Nephron (organoid): ENCODE results near the gene PRUNE2.

Experiments
- H3K27ac Mint-ChIP-seq, 3 experiments: 2 replicates each; pipeline ENCODE4 v1.8.0; 2020; ENCODE audit warnings: mixed read lengths in 3 of 3, mild to moderate bottlenecking in 2 of 3, moderate library complexity in 1 of 3
- H3K27me3 Mint-ChIP-seq: 2 replicates; pipeline ENCODE4 v1.8.0; 2021; ENCODE audit warnings: low read depth, mild to moderate bottlenecking, moderate library complexity, mixed read lengths
- H3K36me3 Mint-ChIP-seq: 2 replicates; pipeline ENCODE4 v1.8.0; 2020; ENCODE audit warnings: low read depth, mixed read lengths
- H3K4me1 Mint-ChIP-seq: 2 replicates; pipeline ENCODE4 v1.8.0; 2020; ENCODE audit warnings: mixed read lengths
- H3K4me3 Mint-ChIP-seq, 3 experiments: 2 replicates each; pipeline ENCODE4 v1.8.0; 2020; ENCODE audit warnings: mild to moderate bottlenecking in 3 of 3, mixed read lengths in 3 of 3, moderate library complexity in 2 of 3
- H3K9me3 Mint-ChIP-seq: 2 replicates; pipeline ENCODE4 v1.8.0; 2020; ENCODE audit warnings: mixed read lengths
- TF ChIP-seq, protein P1 (sequence below), 3 experiments: fragments of 200-600 bp; sonication (generic); IDR thresholded peaks; one replicate each; pipeline ENCODE4 v1.5.0; 2021; ENCODE audit warnings: antibody characterized with exemption in 3 of 3; ENCODE audit not compliant: unreplicated experiment in 3 of 3

PRUNE2 gene

DNA sequence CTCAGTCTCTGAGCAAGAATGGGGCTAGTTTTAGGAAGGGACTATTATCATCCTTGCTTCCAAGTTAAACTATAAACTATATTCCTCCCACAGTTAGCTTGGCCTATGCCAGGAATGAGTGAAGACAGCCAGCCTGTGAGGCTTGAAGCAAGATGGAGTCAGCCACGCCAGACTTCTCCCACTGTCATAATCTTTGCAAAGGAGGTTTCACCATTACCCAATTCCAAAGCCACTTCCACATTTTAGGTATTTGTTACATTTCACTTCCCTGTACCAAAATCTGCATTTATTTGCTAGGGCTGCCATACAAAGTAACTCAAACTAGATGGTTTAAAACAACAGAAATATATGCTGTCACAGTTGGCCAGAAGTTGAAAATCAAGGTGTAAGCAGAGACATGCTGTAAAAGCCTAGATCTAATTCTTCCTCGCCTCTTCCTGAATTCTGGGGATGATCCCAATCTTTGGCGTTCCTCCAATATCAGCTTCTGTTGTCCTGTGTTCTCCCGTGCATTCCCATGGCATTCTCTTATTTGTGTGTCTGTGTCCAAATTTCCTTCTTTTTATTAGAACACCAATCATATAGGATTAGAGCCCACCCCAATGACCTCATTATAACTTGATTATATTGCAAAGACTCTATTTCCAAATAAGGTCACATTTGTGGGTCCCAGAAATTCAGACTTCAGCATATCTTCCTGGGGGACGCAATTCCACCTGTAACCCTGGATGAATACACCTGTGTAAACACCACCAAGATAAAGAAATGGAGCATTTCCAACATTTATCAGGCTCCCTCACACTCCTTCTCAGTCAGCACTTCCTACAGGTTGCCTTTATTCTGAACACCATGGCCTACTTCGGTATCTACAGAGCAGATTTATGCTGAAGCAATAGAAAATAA is 320.2 kb downstream of the PRUNE2 start:
- Mint-ChIP-seq H3K9me3 (peaks cover 4% of the 10 kb centered on the region), H3K4me1 (peaks cover 1% of the 10 kb centered on the region), H3K27ac (no peak overlapping the region), H3K27me3 (peaks cover 10% of the 10 kb centered on the region), H3K4me3 (no peak overlapping the region), H3K36me3 (no peaks in the 10 kb centered on the region)
- TF ChIP-seq, protein P1, sequence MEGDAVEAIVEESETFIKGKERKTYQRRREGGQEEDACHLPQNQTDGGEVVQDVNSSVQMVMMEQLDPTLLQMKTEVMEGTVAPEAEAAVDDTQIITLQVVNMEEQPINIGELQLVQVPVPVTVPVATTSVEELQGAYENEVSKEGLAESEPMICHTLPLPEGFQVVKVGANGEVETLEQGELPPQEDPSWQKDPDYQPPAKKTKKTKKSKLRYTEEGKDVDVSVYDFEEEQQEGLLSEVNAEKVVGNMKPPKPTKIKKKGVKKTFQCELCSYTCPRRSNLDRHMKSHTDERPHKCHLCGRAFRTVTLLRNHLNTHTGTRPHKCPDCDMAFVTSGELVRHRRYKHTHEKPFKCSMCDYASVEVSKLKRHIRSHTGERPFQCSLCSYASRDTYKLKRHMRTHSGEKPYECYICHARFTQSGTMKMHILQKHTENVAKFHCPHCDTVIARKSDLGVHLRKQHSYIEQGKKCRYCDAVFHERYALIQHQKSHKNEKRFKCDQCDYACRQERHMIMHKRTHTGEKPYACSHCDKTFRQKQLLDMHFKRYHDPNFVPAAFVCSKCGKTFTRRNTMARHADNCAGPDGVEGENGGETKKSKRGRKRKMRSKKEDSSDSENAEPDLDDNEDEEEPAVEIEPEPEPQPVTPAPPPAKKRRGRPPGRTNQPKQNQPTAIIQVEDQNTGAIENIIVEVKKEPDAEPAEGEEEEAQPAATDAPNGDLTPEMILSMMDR (IDR thresholded peaks at IDR 0.05; ENCODE audit: unreplicated experiment in 3 of 3) = no peak

DNA sequence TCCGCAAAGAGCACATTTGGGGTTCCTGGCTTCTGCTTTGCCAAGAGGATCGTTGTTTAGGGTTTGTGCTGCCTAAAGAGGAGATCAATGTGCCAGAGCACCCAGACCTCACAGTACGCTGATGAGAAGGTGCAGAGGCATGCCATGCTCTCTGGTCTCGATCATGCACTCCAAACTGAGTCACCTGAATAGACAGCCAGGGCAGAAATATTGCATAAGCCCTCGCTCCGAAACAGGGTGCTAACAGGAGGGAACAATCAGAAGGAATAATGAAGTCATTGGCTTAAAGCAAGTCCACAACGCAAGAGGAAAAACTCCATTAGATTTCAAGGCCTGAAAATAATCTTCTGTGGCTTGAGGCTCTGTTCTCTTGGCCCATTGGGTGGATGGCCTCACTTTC is 322.7 kb downstream of the PRUNE2 start:
- H3K4me3 Mint-ChIP-seq = no peak overlapping the region
- H3K27ac Mint-ChIP-seq = no peak overlapping the region
- H3K36me3 Mint-ChIP-seq = no peaks in the 10 kb centered on the region
- H3K27me3 Mint-ChIP-seq = peaks cover 8% of the 10 kb centered on the region
- TF ChIP-seq, protein P1 (IDR thresholded peaks at IDR 0.05; ENCODE audit: unreplicated experiment in 3 of 3) = no peak
- H3K9me3 Mint-ChIP-seq = peaks cover 4% of the 10 kb centered on the region
- H3K4me1 Mint-ChIP-seq = peaks cover 7% of the 10 kb centered on the region

DNA sequence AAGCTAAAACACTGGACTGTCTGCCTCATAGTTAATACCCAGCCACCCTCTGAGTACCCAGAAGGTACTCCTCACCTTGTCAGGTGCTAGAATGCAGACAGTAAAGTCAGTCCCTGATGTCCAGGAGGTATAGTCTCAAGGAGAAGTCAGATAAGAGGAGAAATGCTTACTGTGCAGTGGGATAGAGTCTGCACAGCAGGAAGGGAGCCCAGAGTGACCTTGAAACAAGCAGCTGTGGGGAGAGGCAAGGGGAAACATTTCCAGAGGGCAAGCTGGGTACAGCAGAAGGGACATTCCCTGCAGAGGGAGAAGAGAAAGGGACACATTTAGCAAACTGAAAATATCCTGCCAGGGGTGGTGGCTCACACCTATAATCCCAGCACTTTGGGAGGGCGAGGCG is 324.2 kb downstream of the PRUNE2 start:
- no peak overlapping the region for H3K4me3 Mint-ChIP-seq
- H3K27me3 Mint-ChIP-seq = peaks cover 8% of the 10 kb centered on the region
- TF ChIP-seq, protein P1 (IDR thresholded peaks at IDR 0.05; ENCODE audit: unreplicated experiment in 3 of 3) = no peak
- H3K9me3 Mint-ChIP-seq = peaks cover 4% of the 10 kb centered on the region
- peaks cover 7% of the 10 kb centered on the region for H3K4me1 Mint-ChIP-seq
- H3K36me3 Mint-ChIP-seq = no peaks in the 10 kb centered on the region
- H3K27ac Mint-ChIP-seq = no peak overlapping the region

DNA sequence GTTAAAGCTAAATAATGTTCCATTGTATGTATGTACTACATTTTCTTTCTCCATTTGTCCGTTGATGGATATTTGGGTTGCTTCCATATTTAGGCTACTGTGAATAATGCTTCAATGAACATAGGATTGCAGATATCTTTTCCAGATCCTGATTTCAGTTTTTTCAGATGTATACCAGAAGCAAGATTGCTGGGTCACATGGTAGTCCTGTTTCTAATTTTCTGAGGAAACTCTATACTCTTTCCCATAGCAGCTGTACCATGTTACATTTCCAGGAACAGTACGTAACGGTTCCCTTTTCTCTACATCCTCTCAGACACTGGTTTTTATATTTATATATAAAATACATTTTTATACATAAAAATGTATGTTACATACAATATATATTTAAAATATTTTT is 325.1 kb downstream of the PRUNE2 start:
- H3K36me3 Mint-ChIP-seq = no peaks in the 10 kb centered on the region
- TF ChIP-seq, protein P1 (IDR thresholded peaks at IDR 0.05; ENCODE audit: unreplicated experiment in 3 of 3) = no peak

DNA sequence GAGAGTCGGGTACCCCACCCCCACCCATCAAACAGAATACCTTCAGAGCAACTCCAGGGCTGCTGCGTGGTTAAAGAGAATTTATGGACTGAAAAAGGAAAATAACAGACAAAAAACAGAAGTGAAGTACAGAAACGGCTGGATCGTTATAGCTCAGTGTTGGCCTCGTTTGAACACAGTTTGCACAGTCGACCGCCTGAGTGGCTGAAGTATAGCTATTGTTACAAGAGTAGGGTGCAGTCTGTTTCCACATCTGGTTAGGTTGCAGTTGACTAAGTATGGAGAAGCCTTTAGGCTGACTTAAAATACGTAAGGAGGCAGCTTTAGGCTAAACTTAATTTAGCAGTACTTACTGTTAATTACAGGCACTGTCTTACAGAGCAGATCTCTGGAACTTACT is 325.7 kb downstream of the PRUNE2 start:
- Mint-ChIP-seq H3K9me3 (peaks cover 4% of the 10 kb centered on the region), H3K36me3 (no peaks in the 10 kb centered on the region), H3K4me1 (peaks cover 7% of the 10 kb centered on the region), H3K4me3 (no peak overlapping the region), H3K27me3 (peaks cover 5% of the 10 kb centered on the region), H3K27ac (peak overlapping the region in 1 of 3 experiments; percentile 18)
- TF ChIP-seq, protein P1 (IDR thresholded peaks at IDR 0.05; ENCODE audit: unreplicated experiment in 3 of 3) = no peak

More for the DNA sequence above, 325.1 kb downstream of the PRUNE2 start:
- Mint-ChIP-seq H3K27ac (peak overlapping the region in 1 of 3 experiments; percentile 18), H3K27me3 (peaks cover 8% of the 10 kb centered on the region), H3K9me3 (peaks cover 4% of the 10 kb centered on the region), H3K4me3 (no peak overlapping the region), H3K4me1 (peaks cover 7% of the 10 kb centered on the region)

DNA sequence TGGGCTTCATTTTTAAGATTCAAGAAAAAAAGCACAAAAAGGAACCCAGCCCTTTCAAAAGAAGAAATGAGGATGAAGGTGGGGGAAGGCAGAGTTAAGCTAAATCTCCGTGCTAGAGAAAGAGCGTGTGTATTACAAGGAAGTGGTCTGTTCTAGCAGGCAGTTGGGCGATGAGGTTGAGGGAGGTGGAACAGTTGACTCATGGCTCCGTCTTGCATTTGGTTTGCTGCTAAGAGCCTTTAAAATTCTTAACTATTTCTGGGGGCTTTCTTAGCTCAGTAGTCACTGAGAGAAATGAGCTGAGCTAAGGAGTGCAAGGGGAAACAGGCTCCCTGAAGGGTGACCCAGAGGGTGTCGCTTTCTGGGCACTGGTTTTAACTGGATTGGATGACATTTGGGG is 329.6 kb downstream of the PRUNE2 start:
- Mint-ChIP-seq H3K27ac (no peak overlapping the region), H3K4me1 (peaks cover 7% of the 10 kb centered on the region), H3K27me3 (peaks cover 4% of the 10 kb centered on the region), H3K4me3 (no peak overlapping the region), H3K9me3 (no peaks in the 10 kb centered on the region), H3K36me3 (no peaks in the 10 kb centered on the region)
- TF ChIP-seq, protein P1 (IDR thresholded peaks at IDR 0.05; ENCODE audit: unreplicated experiment in 3 of 3) = no peak
